ENCODE measurements around the gene HM13. TPM values are rescaled to one million over a fixed set of nuclear protein-coding genes. Genes with fewer than 3 reads are reported as not detected.

Gene HM13
- total and polyA plus RNA-seq, 2 of the 13 experiments (the other 11 are each of a cell fraction or from before 2014, with no cell fraction given) = 118 to 243 TPM

- no peak for TF ChIP-seq BCLAF1 (IDR thresholded peaks at IDR 0.05)
- TF ChIP-seq ZNF891 (CRISPR knock-in tag; IDR thresholded peaks at IDR 0.05) = peak; percentile 42; the same call in 1 of the 2 replicates
- peak; percentile 90; the same call in 1 of the 2 replicates for TF ChIP-seq TRAFD1 (CRISPR knock-in tag; IDR thresholded peaks at IDR 0.05; ENCODE audit: borderline replicate concordance)
- TF ChIP-seq UBTF (CRISPR knock-in tag; IDR thresholded peaks at IDR 0.05) = peak; percentile 7; the same call in 1 of the 2 replicates
- peak; percentile 85; the same call in 1 of the 2 replicates for TF ChIP-seq ZNF224 (CRISPR knock-in tag; IDR thresholded peaks at IDR 0.05)
- no peak for TF ChIP-seq ZSCAN21 (CRISPR knock-in tag; IDR thresholded peaks at IDR 0.05; ENCODE audit: borderline replicate concordance)
- no peak for TF ChIP-seq ZNF670 (CRISPR knock-in tag; IDR thresholded peaks at IDR 0.05; ENCODE audit: borderline replicate concordance)
- 0 out of 2 replicates have a peak, but pooled peaks have one; percentile 26 for TF ChIP-seq ZBTB1 (CRISPR knock-in tag; IDR thresholded peaks at IDR 0.05; ENCODE audit: borderline replicate concordance)
- no peak for TF ChIP-seq ZNF780A (CRISPR knock-in tag; IDR thresholded peaks at IDR 0.05)
- TF ChIP-seq ZNF777 (CRISPR knock-in tag; IDR thresholded peaks at IDR 0.05) = 0 out of 2 replicates have a peak, but pooled peaks have one; percentile 1
- TF ChIP-seq KLF15 (CRISPR knock-in tag; IDR thresholded peaks at IDR 0.05; ENCODE audit: borderline replicate concordance) = no peak
- 0 out of 2 replicates have a peak, but pooled peaks have one; percentile 17 for TF ChIP-seq THAP7 (CRISPR knock-in tag; IDR thresholded peaks at IDR 0.05)
- TF ChIP-seq ZNF572 (CRISPR knock-in tag; IDR thresholded peaks at IDR 0.05) = peak; percentile 64; the same call in 1 of the 2 replicates
- no peak for TF ChIP-seq PBX2 (CRISPR knock-in tag; IDR thresholded peaks at IDR 0.05)
- 0 out of 2 replicates have a peak, but pooled peaks have one; percentile 9 for TF ChIP-seq ZNF296 (CRISPR knock-in tag; conservative IDR thresholded peaks at IDR 0.05)
- peak; percentile 19 for TF ChIP-seq SRSF1 (optimal IDR thresholded peaks at IDR 0.05; ENCODE audit: low read depth, low read length)
- no peak for TF ChIP-seq FOXA1 (IDR thresholded peaks at IDR 0.05)
- TF ChIP-seq FOXA1 (CRISPR knock-in tag; IDR thresholded peaks at IDR 0.05) = peak; percentile 59; the same call in 1 of the 2 replicates
- peak; percentile 21; the same call in 1 of the 2 replicates for TF ChIP-seq U2AF2 (IDR thresholded peaks at IDR 0.05; ENCODE audit: low read depth, low read length)
- TF ChIP-seq ELF3 (CRISPR knock-in tag; IDR thresholded peaks at IDR 0.05) = 0 out of 2 replicates have a peak, but pooled peaks have one; percentile 10
These were observed 55.8 kb downstream of the HM13 start (continued) for GRCh38 chr20:31570021-31570463.

Measured in HepG2 (cell line).